Ishikawa (cell line): ENCODE measurements around the gene GDAP2.

Experiments
- CEBPB ChIP-seq: IDR thresholded peaks from 2 replicates; pipeline ENCODE4 v1.6.1; 2012
- CREB1 ChIP-seq: IDR thresholded peaks from 2 replicates; pipeline ENCODE4 v1.6.1; 2012; ENCODE audit warnings: low read depth
- EGR1 ChIP-seq: IDR thresholded peaks from 2 replicates; pipeline ENCODE4 v1.6.1; 2012
- EP300 ChIP-seq: IDR thresholded peaks from 2 replicates; pipeline ENCODE4 v1.6.1; 2012; ENCODE audit warnings: borderline replicate concordance
- FOXM1 ChIP-seq: IDR thresholded peaks from 2 replicates; pipeline ENCODE4 v1.6.1; 2012; ENCODE audit warnings: low read depth, borderline replicate concordance
- MAX ChIP-seq: IDR thresholded peaks from 2 replicates; pipeline ENCODE4 v1.6.1; 2012
- NFIC ChIP-seq: IDR thresholded peaks from 2 replicates; pipeline ENCODE4 v1.6.1; 2012
- RAD21 ChIP-seq: IDR thresholded peaks from 2 replicates; pipeline ENCODE4 v1.6.1; 2012; ENCODE audit warnings: low read depth
- TAF1 ChIP-seq: IDR thresholded peaks from 2 replicates; pipeline ENCODE4 v1.6.1; 2012; ENCODE audit warnings: low read depth, mild to moderate bottlenecking
- TCF12 ChIP-seq: IDR thresholded peaks from 2 replicates; pipeline ENCODE4 v1.6.1; 2012; ENCODE audit warnings: low read depth
- TEAD4 ChIP-seq: IDR thresholded peaks from 2 replicates; pipeline ENCODE4 v1.6.1; 2012
- USF1 ChIP-seq: IDR thresholded peaks from 2 replicates; pipeline ENCODE4 v1.6.1; 2012
- YY1 ChIP-seq: IDR thresholded peaks from 2 replicates; pipeline ENCODE4 v1.6.1; 2012; ENCODE audit warnings: low read depth
- ZBTB7A ChIP-seq: IDR thresholded peaks from 2 replicates; pipeline ENCODE4 v1.6.1; 2012; ENCODE audit warnings: low read depth
- TF ChIP-seq, protein P1 (sequence below): IDR thresholded peaks from 2 replicates; pipeline ENCODE4 v1.6.1; 2012; ENCODE audit warnings: low read depth, mild to moderate bottlenecking

Gene GDAP2

GRCh38 chr1:117905019-117905418 lies 24.4 kb downstream of the GDAP2 start:
- TF ChIP-seq TEAD4 (no peak), TCF12 (no peak), EP300 (no peak), EGR1 (no peak), USF1 (no peak), CREB1 (no peak)
- TF ChIP-seq, protein P1, sequence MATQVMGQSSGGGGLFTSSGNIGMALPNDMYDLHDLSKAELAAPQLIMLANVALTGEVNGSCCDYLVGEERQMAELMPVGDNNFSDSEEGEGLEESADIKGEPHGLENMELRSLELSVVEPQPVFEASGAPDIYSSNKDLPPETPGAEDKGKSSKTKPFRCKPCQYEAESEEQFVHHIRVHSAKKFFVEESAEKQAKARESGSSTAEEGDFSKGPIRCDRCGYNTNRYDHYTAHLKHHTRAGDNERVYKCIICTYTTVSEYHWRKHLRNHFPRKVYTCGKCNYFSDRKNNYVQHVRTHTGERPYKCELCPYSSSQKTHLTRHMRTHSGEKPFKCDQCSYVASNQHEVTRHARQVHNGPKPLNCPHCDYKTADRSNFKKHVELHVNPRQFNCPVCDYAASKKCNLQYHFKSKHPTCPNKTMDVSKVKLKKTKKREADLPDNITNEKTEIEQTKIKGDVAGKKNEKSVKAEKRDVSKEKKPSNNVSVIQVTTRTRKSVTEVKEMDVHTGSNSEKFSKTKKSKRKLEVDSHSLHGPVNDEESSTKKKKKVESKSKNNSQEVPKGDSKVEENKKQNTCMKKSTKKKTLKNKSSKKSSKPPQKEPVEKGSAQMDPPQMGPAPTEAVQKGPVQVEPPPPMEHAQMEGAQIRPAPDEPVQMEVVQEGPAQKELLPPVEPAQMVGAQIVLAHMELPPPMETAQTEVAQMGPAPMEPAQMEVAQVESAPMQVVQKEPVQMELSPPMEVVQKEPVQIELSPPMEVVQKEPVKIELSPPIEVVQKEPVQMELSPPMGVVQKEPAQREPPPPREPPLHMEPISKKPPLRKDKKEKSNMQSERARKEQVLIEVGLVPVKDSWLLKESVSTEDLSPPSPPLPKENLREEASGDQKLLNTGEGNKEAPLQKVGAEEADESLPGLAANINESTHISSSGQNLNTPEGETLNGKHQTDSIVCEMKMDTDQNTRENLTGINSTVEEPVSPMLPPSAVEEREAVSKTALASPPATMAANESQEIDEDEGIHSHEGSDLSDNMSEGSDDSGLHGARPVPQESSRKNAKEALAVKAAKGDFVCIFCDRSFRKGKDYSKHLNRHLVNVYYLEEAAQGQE: no peak

DNA sequence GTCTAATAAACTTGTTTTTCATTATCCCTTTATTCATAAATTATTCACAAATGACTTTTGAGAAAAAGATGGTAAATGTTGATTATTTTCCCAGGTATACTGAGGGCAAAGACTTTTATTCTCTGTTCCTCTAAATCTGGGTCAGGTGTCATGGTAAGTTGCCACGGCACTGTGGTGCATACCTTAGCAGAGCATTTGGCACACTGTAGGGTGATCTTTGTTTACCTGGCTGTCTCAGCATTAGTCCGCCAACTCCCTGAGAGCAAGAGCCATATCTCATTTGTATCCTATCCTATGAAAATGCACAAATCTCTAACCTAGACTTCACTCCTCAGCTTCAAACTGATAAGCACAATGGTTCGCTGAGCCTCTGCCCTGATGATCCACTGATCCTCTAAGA lies 24.9 kb downstream of the GDAP2 start:
- TF ChIP-seq EP300: no peak
- no peak for TF ChIP-seq TAF1
- no peak for TF ChIP-seq EGR1
- TF ChIP-seq CEBPB: no peak
- no peak for TF ChIP-seq CREB1
- TF ChIP-seq TCF12: no peak
- TF ChIP-seq RAD21: no peak
- TF ChIP-seq USF1: no peak
- no peak for TF ChIP-seq FOXM1
- no peak for TF ChIP-seq MAX
- no peak for TF ChIP-seq TEAD4
- TF ChIP-seq, protein P1: no peak
- TF ChIP-seq ZBTB7A: no peak
- TF ChIP-seq NFIC: no peak

GRCh38 chr1:117902944-117903343 lies 26.5 kb downstream of the GDAP2 start:
- TF ChIP-seq EP300: no peak
- no peak for TF ChIP-seq TCF12
- no peak for TF ChIP-seq FOXM1
- no peak for TF ChIP-seq USF1
- no peak for TF ChIP-seq EGR1
- TF ChIP-seq NFIC: no peak

- TF ChIP-seq TEAD4 (no peak), TCF12 (no peak), EGR1 (no peak), TAF1 (no peak), CEBPB (no peak), EP300 (no peak), YY1 (no peak), FOXM1 (no peak), NFIC (no peak), ZBTB7A (no peak), RAD21 (no peak), USF1 (no peak), CREB1 (no peak), MAX (no peak)
- TF ChIP-seq, protein P1: no peak
Measured at GRCh38 chr1:117899801-117900200, 29.6 kb downstream of the GDAP2 start.
